ENCODE data around the gene CGGBP1.

- no peak for TF ChIP-seq CTCF (IDR thresholded peaks at IDR 0.05)
- TF ChIP-seq EZH2 (IDR thresholded peaks at IDR 0.05; ENCODE audit: borderline replicate concordance, insufficient read depth, low read depth, low read length, poor library complexity, severe bottlenecking): no peak
These were observed 46.5 kb upstream of the CGGBP1 start for GRCh38 chr3:88105325-88105724.
